Smooth muscle cell of bladder (primary cell): ENCODE data around the gene CABP7. TPM values are rescaled to one million over a fixed set of nuclear protein-coding genes. Genes with fewer than 3 reads are reported as not detected.

Source experiments
- total RNA-seq: library from RNA; depleted of rRNA; stranded (reverse); fragments of >200 nt; gene quantifications from 2 replicates; pipeline ENCODE4 v1.2.3, GENCODE V29; 2014

The CABP7 gene
- total RNA-seq = not detected in 2 replicates

GRCh38 chr22:29719899-29720645, at the start of gene CABP7:
Gene CABP7 (plus strand): TSS chr22:29720003. CDS start chr22:29720425, 422 bp downstream.

DNA sequence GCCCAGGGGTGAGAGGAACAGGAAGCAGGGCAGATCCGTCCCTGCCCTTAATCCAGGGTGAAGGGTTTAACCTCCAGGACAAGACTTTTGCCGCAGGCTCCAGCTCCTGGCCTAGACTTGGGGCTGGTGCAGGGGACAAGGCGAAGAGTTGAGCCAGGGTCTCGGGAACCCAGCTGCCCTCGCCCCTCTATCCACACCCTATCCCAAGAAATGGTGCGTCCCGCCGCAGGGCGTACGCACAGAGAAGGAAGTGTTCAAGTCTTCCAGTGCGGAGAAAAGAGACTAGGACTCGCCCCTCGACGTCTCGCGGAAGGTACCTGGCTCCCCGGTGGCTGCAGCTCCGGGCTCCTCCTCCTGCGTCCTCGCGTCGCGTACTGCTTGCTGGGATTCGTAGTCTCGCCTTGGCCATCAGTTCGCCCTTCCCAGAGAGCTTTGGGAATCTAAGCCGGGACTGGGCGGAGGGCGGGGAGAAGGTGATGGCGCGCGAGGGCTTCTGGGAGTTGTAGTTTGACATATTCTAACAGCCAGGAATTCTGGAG, 46.9 kb downstream of the CABP7 start, which contains the start of gene ZMAT5:
Gene ZMAT5 (minus strand): TSS at position 376 of the 539 bp plus-strand sequence. CDS start 18,463 bp downstream, outside the sequence.

DNA sequence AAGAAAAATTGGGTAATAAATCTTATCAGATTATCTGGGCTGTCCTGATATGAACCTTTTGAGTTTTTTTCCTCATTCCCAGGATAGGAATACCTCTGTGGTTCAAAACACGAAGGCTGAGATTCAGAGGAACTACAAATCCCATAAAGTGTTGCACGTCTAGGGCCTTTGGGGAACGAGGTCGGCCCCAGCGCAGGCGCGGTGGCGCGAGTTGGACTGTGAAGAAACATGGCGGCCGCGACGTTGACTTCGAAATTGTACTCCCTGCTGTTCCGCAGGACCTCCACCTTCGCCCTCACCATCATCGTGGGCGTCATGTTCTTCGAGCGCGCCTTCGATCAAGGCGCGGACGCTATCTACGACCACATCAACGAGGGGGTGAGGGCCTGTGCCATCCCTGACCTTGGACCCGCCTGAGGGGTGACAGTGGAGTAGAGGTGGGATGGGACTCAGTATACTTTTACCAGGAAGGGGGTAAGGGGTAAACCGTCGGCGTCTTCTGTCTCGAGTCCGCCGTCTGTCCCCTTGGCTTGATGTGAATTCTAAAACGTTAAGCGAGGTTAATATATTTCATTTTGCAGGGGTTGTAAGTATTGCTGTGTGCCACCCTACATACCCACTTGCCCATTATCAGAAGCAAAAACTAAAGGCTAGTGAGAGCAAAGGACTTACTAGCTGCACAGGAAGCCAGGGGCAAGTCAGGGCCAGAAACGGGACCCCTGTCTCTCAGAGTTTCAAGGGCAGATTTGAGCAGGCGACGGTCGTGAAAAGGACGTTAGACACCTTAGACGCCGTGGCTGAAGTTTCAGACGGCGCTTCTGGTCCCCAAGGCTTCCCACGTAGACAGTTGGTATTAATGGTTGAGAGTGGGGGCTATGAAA, 47.6 kb downstream of the CABP7 start, which contains the start of gene UQCR10:
Gene UQCR10 (plus strand): TSS at position 199 of the 881 bp plus-strand sequence. CDS start 30 bp downstream, at position 229.

Other genes with a start within 250 kb of the CABP7 start
- gene NEFH, start 239.8 kb upstream of the CABP7 start, total RNA-seq = 0.09 and 0.14 TPM in 2 replicates
- gene THOC5, start 166.2 kb upstream of the CABP7 start, total RNA-seq = 51.4 and 53.0 TPM in 2 replicates
- gene NIPSNAP1, start 138.9 kb upstream of the CABP7 start, total RNA-seq = 35.2 and 40.2 TPM in 2 replicates
- 43.7 and 58.4 TPM in 2 replicates for gene NF2, start 116.4 kb upstream of the CABP7 start, total RNA-seq
- 14.4 and 18.5 TPM in 2 replicates for gene ZMAT5, start 47.0 kb downstream of the CABP7 start, total RNA-seq
- 97.2 and 133 TPM in 2 replicates for gene UQCR10, start 47.4 kb downstream of the CABP7 start, total RNA-seq
- 21.2 and 23.9 TPM in 2 replicates for gene ASCC2, start 118.3 kb downstream of the CABP7 start, total RNA-seq
- 20.5 and 23.9 TPM in 2 replicates for gene MTMR3, start 163.2 kb downstream of the CABP7 start, total RNA-seq